BJ (cell line): Measurements from ENCODE around the gene NMRK1. TPM values are rescaled to one million over a fixed set of nuclear protein-coding genes. Genes with fewer than 3 reads are reported as not detected.

ENCODE experiments used
- CTCF ChIA-PET: fragments of 350-600 bp; formaldehyde crosslinking; extraction: SDS; loops from one replicate; lab custom pipeline; 2021; ENCODE audit warnings: antibody characterized with exemption, inconsistent platforms; lab: Yijun Ruan, JAX
- POLR2A ChIA-PET: fragments of 300-600 bp; sonication (Branson Sonifier 250); formaldehyde crosslinking; extraction: SDS; loops from one replicate; lab custom pipeline; 2021; ENCODE audit warnings: antibody characterized with exemption; lab: Charles Lee
- DNase-seq: peaks from one replicate; pipeline ENCODE4 v3.0.0-alpha.2; 2011; ENCODE audit warnings: low read depth
- H3K27me3 ChIP-seq: 2 replicates; pipeline ENCODE4 v1.6.0; 2011; ENCODE audit warnings: low read length; ENCODE audit not compliant: control insufficient read depth, insufficient read depth
- H3K36me3 ChIP-seq: 2 replicates; pipeline ENCODE4 v1.5.1; 2011; ENCODE audit warnings: low read length; ENCODE audit not compliant: control insufficient read depth, insufficient read depth
- H3K4me3 ChIP-seq: 2 replicates; pipeline ENCODE4 v1.5.1; 2011; ENCODE audit warnings: low read depth, mild to moderate bottlenecking, control low read depth, low read length
- CTCF ChIP-seq: IDR thresholded peaks from 2 replicates; pipeline ENCODE4 v1.5.1; 2011; ENCODE audit warnings: low read depth, mild to moderate bottlenecking, control low read depth, inconsistent platforms, low read length, moderate library complexity; ENCODE audit not compliant: insufficient read depth
- polyA plus RNA-seq: library from polyadenylated mRNA; depleted of rRNA; stranded (reverse); fragments of >200 nt; gene quantifications from 2 replicates; pipeline ENCODE4 v1.2.3, GENCODE V29; 2011

The NMRK1 gene
- polyA plus RNA-seq, 1 experiment, result 13.2 TPM

- Histone ChIP-seq H3K4me3 (no peak overlapping the region), H3K27me3 (no peaks in the 10 kb centered on the region), H3K36me3 (peaks cover 2% of the 10 kb centered on the region)
- ChIA-PET CTCF (no interaction called here), POLR2A (no interaction called here)
- DNase-seq, result no peak
- TF ChIP-seq CTCF, result no peak
Observed at GRCh38 chr9:75120686-75121085, 32.7 kb upstream of the NMRK1 start.

GRCh38 chr9:75117564-75117963 is 29.6 kb upstream of the NMRK1 start:
- H3K27me3 ChIP-seq, result no peaks in the 10 kb centered on the region
- ChIA-PET CTCF (no interaction called here), POLR2A (no interaction called here)
- DNase-seq, result no peak
- peaks cover 2% of the 10 kb centered on the region for H3K36me3 ChIP-seq
- H3K4me3 ChIP-seq, result no peak overlapping the region
- TF ChIP-seq CTCF, result no peak

GRCh38 chr9:75116306-75116705 is 28.4 kb upstream of the NMRK1 start:
- no peak for DNase-seq
- Histone ChIP-seq H3K27me3 (no peaks in the 10 kb centered on the region), H3K36me3 (peaks cover 2% of the 10 kb centered on the region), H3K4me3 (no peak overlapping the region)
- ChIA-PET POLR2A (no interaction called here), CTCF (no interaction called here)
- no peak for TF ChIP-seq CTCF

- no peak for DNase-seq
- Histone ChIP-seq H3K36me3 (no peaks in the 10 kb centered on the region), H3K4me3 (no peak overlapping the region), H3K27me3 (no peaks in the 10 kb centered on the region)
- TF ChIP-seq CTCF, result no peak
- CTCF ChIA-PET, result no interaction called here
- POLR2A ChIA-PET, result no interaction called here
Observed at GRCh38 chr9:75112789-75113188, 24.8 kb upstream of the NMRK1 start.

- TF ChIP-seq CTCF, result no peak
- CTCF ChIA-PET, result interaction anchor here (0.9 kb wide), 1 partner anchor 22 kb away, joined by 3 read pairs; no protein-coding TSS in a partner anchor
- no peaks in the 10 kb centered on the region for H3K36me3 ChIP-seq
- DNase-seq, result no peak
- POLR2A ChIA-PET, result no interaction called here
- H3K27me3 ChIP-seq, result no peaks in the 10 kb centered on the region
- H3K4me3 ChIP-seq, result no peak overlapping the region
Observed at GRCh38 chr9:75111019-75111622, 23.2 kb upstream of the NMRK1 start.
